ENCODE data around the gene PTCH1.

The PTCH1 gene

GRCh38 chr9:95511952-95512708, 4.6 kb downstream of the PTCH1 start:
- no peak for DNase-seq

- no peak for DNase-seq
These were observed 5.2 kb downstream of the PTCH1 start for GRCh38 chr9:95511616-95511931.

- DNase-seq = no peak
These were observed 5.8 kb downstream of the PTCH1 start for GRCh38 chr9:95510709-95511615.

GRCh38 chr9:95509851-95510708, 6.7 kb downstream of the PTCH1 start:
- no peak for DNase-seq

- DNase-seq = no peak
These were observed 7.6 kb downstream of the PTCH1 start for GRCh38 chr9:95508968-95509850.

GRCh38 chr9:95508242-95508967, 8.4 kb downstream of the PTCH1 start:
- no peak for DNase-seq

GRCh38 chr9:95507464-95508241, 9.1 kb downstream of the PTCH1 start:
- DNase-seq = no peak

- no peak for DNase-seq
These were observed 9.9 kb downstream of the PTCH1 start for GRCh38 chr9:95506678-95507463.

GRCh38 chr9:95506428-95506677, 10.4 kb downstream of the PTCH1 start:
- DNase-seq = no peak

- DNase-seq = no peak
These were observed 10.9 kb downstream of the PTCH1 start for GRCh38 chr9:95505717-95506427.

GRCh38 chr9:95505072-95505716, 11.6 kb downstream of the PTCH1 start:
- no peak for DNase-seq

GRCh38 chr9:95504053-95504963, 12.5 kb downstream of the PTCH1 start:
- DNase-seq = no peak

GRCh38 chr9:95503369-95503768, 13.4 kb downstream of the PTCH1 start:
- DNase-seq = no peak

- DNase-seq = no peak
These were observed 14.5 kb downstream of the PTCH1 start for GRCh38 chr9:95502248-95502647.

GRCh38 chr9:95499847-95500246, 16.9 kb downstream of the PTCH1 start:
- no peak for DNase-seq

- no peak for DNase-seq
These were observed 17.6 kb downstream of the PTCH1 start for GRCh38 chr9:95499046-95499676.

GRCh38 chr9:95498641-95499040, 18.1 kb downstream of the PTCH1 start:
- DNase-seq = no peak

Measured in SIG-M5 (cell line).